DMS53 (cell line): ENCODE measurements around the gene PDZD4.

Experiments used
- DNase-seq: peaks from one replicate; lab custom pipeline; 2025; lab: John Stamatoyannopoulos, UW

Gene PDZD4, protein sequence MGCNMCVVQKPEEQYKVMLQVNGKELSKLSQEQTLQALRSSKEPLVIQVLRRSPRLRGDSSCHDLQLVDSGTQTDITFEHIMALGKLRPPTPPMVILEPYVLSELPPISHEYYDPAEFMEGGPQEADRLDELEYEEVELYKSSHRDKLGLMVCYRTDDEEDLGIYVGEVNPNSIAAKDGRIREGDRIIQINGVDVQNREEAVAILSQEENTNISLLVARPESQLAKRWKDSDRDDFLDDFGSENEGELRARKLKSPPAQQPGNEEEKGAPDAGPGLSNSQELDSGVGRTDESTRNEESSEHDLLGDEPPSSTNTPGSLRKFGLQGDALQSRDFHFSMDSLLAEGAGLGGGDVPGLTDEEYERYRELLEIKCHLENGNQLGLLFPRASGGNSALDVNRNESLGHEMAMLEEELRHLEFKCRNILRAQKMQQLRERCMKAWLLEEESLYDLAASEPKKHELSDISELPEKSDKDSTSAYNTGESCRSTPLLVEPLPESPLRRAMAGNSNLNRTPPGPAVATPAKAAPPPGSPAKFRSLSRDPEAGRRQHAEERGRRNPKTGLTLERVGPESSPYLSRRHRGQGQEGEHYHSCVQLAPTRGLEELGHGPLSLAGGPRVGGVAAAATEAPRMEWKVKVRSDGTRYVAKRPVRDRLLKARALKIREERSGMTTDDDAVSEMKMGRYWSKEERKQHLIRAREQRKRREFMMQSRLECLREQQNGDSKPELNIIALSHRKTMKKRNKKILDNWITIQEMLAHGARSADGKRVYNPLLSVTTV

GRCh38 chrX:153829799-153830639 lies at the start of gene PDZD4:
PDZD4 (minus strand) TSS chrX:153830544; CDS start chrX:153830298, 246 bp downstream.
- DNase-seq, result peak; percentile 58

DNA sequence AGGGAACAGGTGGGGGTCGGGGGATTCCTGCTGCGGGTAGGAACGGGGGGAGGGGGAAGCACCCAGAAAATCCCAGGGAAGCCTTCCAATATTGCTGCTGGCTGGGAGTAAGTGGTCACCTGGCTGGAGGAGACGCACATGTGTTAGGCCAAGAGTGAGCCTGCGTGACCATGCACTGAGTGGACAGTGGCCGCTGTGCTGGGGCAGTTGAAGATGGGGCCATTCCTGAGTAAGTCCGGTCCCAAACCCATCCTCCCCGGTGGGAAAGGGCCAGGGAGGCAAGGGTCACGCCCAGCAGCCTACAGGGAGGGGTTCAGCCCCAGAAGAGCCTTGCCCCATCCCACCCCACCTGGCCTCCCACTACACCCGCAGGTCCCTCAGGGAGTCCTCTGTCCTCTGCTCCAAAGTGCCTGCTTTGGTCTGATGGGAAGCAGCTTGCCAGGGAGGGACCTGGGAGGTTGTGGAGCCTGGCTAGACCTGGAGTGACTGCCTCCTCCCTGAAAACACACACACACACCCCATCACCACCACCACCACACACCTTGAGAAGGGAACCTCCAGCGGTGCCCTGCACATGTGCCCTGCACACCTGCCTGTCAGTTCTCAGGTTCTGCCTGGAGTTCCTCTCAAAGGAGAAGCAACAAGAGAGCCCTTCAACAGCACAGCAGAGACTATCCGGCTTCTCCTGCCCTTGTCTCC lies 49.5 kb upstream of the PDZD4 start:
- DNase-seq, result no peak

DNA sequence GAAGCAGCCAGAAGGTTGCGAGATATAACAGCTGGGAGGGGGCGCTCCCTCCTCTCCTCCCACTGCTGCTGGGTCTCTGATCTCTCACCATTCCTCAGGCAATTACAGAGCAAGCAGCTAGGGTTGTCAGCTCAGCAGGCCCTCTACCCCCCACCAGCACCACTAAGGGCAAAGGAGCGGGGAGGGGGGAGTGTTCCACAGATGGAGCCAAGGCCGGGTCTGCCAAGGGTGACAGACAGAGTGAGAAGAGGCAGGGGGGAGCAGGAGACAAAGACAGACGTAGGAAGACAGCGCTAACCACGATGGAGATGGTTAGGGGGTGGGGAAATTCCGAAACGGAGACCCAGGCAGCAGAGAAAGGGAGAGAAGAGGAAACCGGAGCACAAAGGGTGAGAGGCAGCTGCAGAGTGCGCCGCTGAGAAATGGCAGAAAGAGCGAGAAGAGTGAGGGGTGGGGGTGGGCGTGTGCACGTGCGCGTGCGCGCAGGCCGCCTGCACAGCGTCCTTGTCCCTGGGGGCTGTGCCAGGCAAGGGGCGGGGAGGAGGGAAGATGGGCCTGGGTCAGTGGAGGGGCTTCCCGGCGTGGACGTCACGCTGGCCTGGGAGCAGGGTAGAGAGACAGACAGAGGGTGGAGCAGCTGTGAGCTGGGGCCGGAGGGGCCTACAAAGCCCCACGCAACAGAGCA lies 48.8 kb upstream of the PDZD4 start:
- DNase-seq, result no peak

- DNase-seq, result no peak
Observed at GRCh38 chrX:153878345-153878744, 48.0 kb upstream of the PDZD4 start.

GRCh38 chrX:153877571-153878261 lies 47.4 kb upstream of the PDZD4 start:
- no peak for DNase-seq

- DNase-seq, result no peak
Observed at GRCh38 chrX:153876112-153876491, 45.8 kb upstream of the PDZD4 start.

- DNase-seq, result peak; percentile 44
Observed at GRCh38 chrX:153875391-153876111, 45.2 kb upstream of the PDZD4 start.

GRCh38 chrX:153874366-153875125 lies 44.2 kb upstream of the PDZD4 start:
- no peak for DNase-seq

DNA sequence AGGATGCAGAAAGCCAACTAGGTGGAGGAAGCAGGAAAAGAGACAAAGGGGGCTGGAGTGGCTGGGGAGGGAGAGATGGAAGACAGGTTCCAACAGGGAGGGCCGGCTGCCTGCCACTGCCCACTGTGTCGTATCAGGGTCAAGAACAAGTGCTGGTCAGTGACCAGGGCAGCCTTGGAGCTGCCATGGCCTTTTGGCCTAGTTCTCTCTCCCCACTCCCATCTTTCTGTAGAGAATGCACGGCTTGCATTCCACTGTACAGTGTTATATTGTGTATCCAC lies 43.7 kb upstream of the PDZD4 start:
- DNase-seq, result no peak

GRCh38 chrX:153873282-153874084 lies 43.1 kb upstream of the PDZD4 start:
- DNase-seq, result no peak

- DNase-seq, result peak; percentile 35
Observed at GRCh38 chrX:153871946-153872878, 41.9 kb upstream of the PDZD4 start.

DNA sequence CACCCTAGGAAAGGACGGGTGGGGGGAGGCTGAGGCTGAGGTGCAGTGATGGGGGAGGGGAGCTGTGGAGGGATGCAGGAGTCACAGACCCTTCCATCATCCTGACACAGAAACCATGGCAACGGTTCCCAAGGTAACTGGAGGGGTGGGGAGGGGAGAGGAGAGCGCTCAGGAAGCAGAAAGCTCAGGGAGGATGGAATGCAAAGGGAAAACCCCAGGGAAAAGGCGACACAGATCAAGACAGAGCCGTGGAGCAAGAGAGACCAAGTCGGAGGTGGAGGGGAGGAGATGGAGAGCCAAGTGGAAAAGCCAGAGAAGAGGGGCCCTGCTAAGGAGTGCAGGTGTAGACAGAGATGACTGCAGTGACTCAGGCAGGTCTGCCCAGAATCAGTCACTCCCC lies 41.1 kb upstream of the PDZD4 start:
- peak; percentile 19 for DNase-seq

GRCh38 chrX:153870791-153871360 lies 40.5 kb upstream of the PDZD4 start:
- peak; percentile 14 for DNase-seq

DNA sequence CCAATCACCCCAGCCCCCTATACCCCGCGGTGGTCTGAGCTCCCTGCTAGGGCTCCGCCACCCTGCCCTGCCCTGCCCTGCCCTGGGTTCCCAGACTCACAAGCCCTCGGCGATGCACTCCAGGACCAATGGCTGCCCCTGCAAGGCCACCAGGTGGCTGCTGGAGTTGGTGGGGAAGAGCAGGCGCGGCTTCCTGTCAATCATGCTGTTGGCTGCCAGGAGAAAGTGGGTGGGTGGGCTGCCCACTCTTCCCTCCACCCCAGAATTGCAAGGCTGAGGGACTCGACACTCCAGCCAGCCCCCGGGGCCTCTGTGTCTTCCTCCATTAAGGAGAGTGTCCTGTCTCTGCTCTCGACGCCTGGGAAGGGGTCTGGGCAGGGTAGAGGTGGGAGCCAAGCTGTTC lies 39.9 kb upstream of the PDZD4 start:
- DNase-seq, result no peak

DNA sequence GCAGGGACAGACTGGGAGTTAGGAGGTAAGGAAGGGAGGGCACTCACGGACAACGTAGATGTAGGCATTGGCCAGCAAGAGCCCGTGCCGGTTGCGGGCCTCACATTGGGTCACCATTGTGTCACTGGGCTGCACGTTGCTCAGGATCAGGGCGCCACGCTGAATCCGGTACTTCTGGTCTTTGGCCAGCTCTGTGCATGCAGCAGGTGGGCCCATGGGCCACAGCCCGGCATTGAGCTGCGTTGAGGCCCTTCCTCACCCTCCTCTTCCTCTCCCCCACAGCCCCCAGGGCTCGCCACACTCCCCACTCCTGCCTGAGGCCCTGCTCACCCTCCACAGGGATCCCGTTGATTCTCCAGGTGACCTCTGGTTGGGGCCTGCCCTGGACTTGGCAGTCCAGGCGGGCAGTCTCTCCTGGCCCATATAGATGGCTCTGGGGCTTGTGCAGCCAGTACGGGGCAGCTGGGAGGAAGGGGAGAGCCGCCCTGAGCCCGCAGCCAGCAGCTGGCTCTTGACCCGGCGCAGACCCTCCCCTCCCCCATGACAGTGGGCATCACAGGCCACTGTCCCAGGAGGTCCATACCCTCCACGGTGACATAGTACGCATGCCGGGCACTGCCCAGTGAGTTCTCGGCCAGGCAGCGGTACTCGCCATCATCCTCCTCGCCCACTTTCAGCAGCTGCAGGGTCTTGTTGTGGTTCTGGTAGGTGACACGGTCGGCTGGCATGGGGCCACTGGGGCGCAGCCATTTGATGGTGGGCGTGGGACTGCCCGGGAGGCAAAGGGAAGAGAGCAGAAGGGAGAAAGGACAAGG lies 39.3 kb upstream of the PDZD4 start:
- no peak for DNase-seq
